Smooth muscle cell (in vitro differentiated cells): Measurements from ENCODE around the gene CTU2. TPM values are rescaled to one million over a fixed set of nuclear protein-coding genes. Genes with fewer than 3 reads are reported as not detected.

Experiments
- DNase-seq: peaks from one replicate; lab custom pipeline; 2025; ENCODE audit not compliant: unreplicated experiment; lab: John Stamatoyannopoulos, UW
- H2AFZ ChIP-seq: fragments of 200-600 bp; sonication (generic); 2 replicates; pipeline ENCODE4 v1.6.0; 2016; ENCODE audit warnings: antibody characterized with exemption, low read depth, mild to moderate bottlenecking
- H3F3A ChIP-seq: fragments of 200-600 bp; sonication (generic); 2 replicates; pipeline ENCODE4 v1.6.0; 2017; ENCODE audit warnings: antibody characterized with exemption, low read depth
- H3K27ac ChIP-seq: fragments of 200-600 bp; sonication (generic); 2 replicates; pipeline ENCODE4 v1.5.1; 2016; ENCODE audit warnings: low read depth, mild to moderate bottlenecking
- H3K27me3 ChIP-seq: fragments of 200-600 bp; sonication (generic); 2 replicates; pipeline ENCODE4 v1.6.1; 2016; ENCODE audit warnings: low read depth, mild to moderate bottlenecking
- H3K36me3 ChIP-seq: fragments of 200-600 bp; sonication (generic); 2 replicates; pipeline ENCODE4 v1.5.1; 2016; ENCODE audit warnings: low read depth
- H3K4me1 ChIP-seq: fragments of 200-600 bp; sonication (generic); 2 replicates; pipeline ENCODE4 v1.5.1; 2016; ENCODE audit warnings: low read depth
- H3K4me2 ChIP-seq: fragments of 200-600 bp; sonication (generic); 2 replicates; pipeline ENCODE4 v1.6.0; 2016; ENCODE audit warnings: mild to moderate bottlenecking
- H3K4me3 ChIP-seq: fragments of 200-600 bp; sonication (generic); 2 replicates; pipeline ENCODE4 v1.5.1; 2016; ENCODE audit warnings: mild to moderate bottlenecking
- H3K79me2 ChIP-seq: fragments of 200-600 bp; sonication (generic); 2 replicates; pipeline ENCODE4 v1.6.0; 2016; ENCODE audit warnings: low read depth, mild to moderate bottlenecking
- H3K9ac ChIP-seq: fragments of 200-600 bp; sonication (generic); 2 replicates; pipeline ENCODE4 v1.6.0; 2016; ENCODE audit warnings: low read depth
- H3K9me3 ChIP-seq: fragments of 200-600 bp; sonication (generic); replicated peaks from 2 replicates; pipeline ENCODE4 v1.5.1; 2016; ENCODE audit warnings: low read depth
- H4K20me1 ChIP-seq: fragments of 200-600 bp; sonication (generic); 2 replicates; pipeline ENCODE4 v1.6.0; 2016; ENCODE audit warnings: low read depth
- CTCF ChIP-seq: fragments of 200-600 bp; sonication (generic); IDR thresholded peaks from 2 replicates; pipeline ENCODE4 v1.5.1; 2017; ENCODE audit warnings: borderline replicate concordance, mild to moderate bottlenecking, antibody characterized with exemption; ENCODE audit not compliant: insufficient read depth, poor library complexity, severe bottlenecking
- WGBS: methylation state at CpG from one replicate; pipeline ENCODE4 v1.1.7; 2016; ENCODE audit warnings: low lambda C conversion rate; 5-methylcytosine and 5-hydroxymethylcytosine counted together
- polyA plus RNA-seq: library from polyadenylated mRNA; unstranded; fragments of >200 nt; fragmentation: Nextera tagmentation; extraction: Ambion mirVana; gene quantifications from 2 replicates; pipeline ENCODE4 v1.2.1, GENCODE V29; 2016
- total RNA-seq: library from RNA; depleted of rRNA; stranded (reverse); fragments of >200 nt; gene quantifications from 2 replicates; pipeline ENCODE4 v1.2.3, GENCODE V29; 2014

The CTU2 gene
- total and polyA plus RNA-seq, 2 experiments from 2014 or later: 5.8 to 21.3 TPM

- H4K20me1 ChIP-seq: no peaks in the 10 kb centered on the region
- no peak for DNase-seq
- no peak overlapping the region for H3K9ac ChIP-seq
- no peaks in the 10 kb centered on the region for H3K36me3 ChIP-seq
- no peaks in the 10 kb centered on the region for H3K9me3 ChIP-seq
- H3K79me2 ChIP-seq: no peaks in the 10 kb centered on the region
- WGBS: 92% methylated on average over 15 of the region's 15 CpGs
- H3K4me3 ChIP-seq: no peak overlapping the region
- no peaks in the 10 kb centered on the region for H3K4me1 ChIP-seq
- TF ChIP-seq CTCF: no peak
- no peaks in the 10 kb centered on the region for H3F3A ChIP-seq
- H3K27me3 ChIP-seq: no peaks in the 10 kb centered on the region
- no peak overlapping the region for H2AFZ ChIP-seq
- no peak overlapping the region for H3K4me2 ChIP-seq
- no peak overlapping the region for H3K27ac ChIP-seq
Measured at GRCh38 chr16:88695218-88695617, 11.1 kb upstream of the CTU2 start.

GRCh38 chr16:88695753-88696152, 10.6 kb upstream of the CTU2 start:
- no peak for TF ChIP-seq CTCF
- Histone ChIP-seq H4K20me1 (no peaks in the 10 kb centered on the region), H3K9ac (no peak overlapping the region), H3K27me3 (no peaks in the 10 kb centered on the region), H3K4me1 (no peaks in the 10 kb centered on the region), H3K36me3 (no peaks in the 10 kb centered on the region), H3F3A (no peaks in the 10 kb centered on the region), H3K79me2 (no peaks in the 10 kb centered on the region), H2AFZ (no peak overlapping the region), H3K4me3 (no peak overlapping the region), H3K9me3 (no peaks in the 10 kb centered on the region), H3K27ac (no peak overlapping the region), H3K4me2 (no peak overlapping the region)
- DNase-seq: no peak
- 97% methylated on average over 7 of the region's 7 CpGs for WGBS

- WGBS: 98% methylated on average over 14 of the region's 14 CpGs
- no peak overlapping the region for H3K4me2 ChIP-seq
- no peaks in the 10 kb centered on the region for H3F3A ChIP-seq
- no peak for TF ChIP-seq CTCF
- no peak overlapping the region for H3K27ac ChIP-seq
- DNase-seq: no peak
- no peak overlapping the region for H3K4me3 ChIP-seq
- H3K4me1 ChIP-seq: no peaks in the 10 kb centered on the region
- H2AFZ ChIP-seq: no peak overlapping the region
- H3K9ac ChIP-seq: no peak overlapping the region
- H4K20me1 ChIP-seq: no peaks in the 10 kb centered on the region
- H3K79me2 ChIP-seq: no peaks in the 10 kb centered on the region
- H3K9me3 ChIP-seq: no peaks in the 10 kb centered on the region
- no peaks in the 10 kb centered on the region for H3K27me3 ChIP-seq
- no peaks in the 10 kb centered on the region for H3K36me3 ChIP-seq
Measured at GRCh38 chr16:88696441-88696840, 9.9 kb upstream of the CTU2 start.

- no peak for TF ChIP-seq CTCF
- 92% methylated on average over 45 of the region's 47 CpGs for WGBS
- no peak for DNase-seq
Measured at GRCh38 chr16:88697116-88697830, 9.0 kb upstream of the CTU2 start.

More at GRCh38 chr16:88697116-88697830, 9.0 kb upstream of the CTU2 start:
- Histone ChIP-seq H3K27me3 (no peaks in the 10 kb centered on the region), H3K9ac (no peak overlapping the region), H3K4me1 (no peaks in the 10 kb centered on the region), H3K4me3 (no peak overlapping the region), H3K36me3 (no peaks in the 10 kb centered on the region), H4K20me1 (no peaks in the 10 kb centered on the region), H3K27ac (no peak overlapping the region), H3K4me2 (no peak overlapping the region), H3K79me2 (no peaks in the 10 kb centered on the region), H2AFZ (no peak overlapping the region), H3K9me3 (no peaks in the 10 kb centered on the region), H3F3A (no peaks in the 10 kb centered on the region)
